HUDEP-2 (cell line): ENCODE results near the gene NTHL1.
A peak's percentile ranks its signal among the peaks of the same experiment; 100 is the strongest.
"Not testable (repeated sequence)": the region's sequence is repeated elsewhere in the genome, so short reads cannot be mapped to it uniquely, and the experiment has no call there.

Experiments
- DNase-seq, 76 experiments: peaks; one replicate each; lab custom pipeline; 2025; ENCODE audit not compliant: unreplicated experiment in 76 of 76; lab: John Stamatoyannopoulos, UW

NTHL1 gene

DNA sequence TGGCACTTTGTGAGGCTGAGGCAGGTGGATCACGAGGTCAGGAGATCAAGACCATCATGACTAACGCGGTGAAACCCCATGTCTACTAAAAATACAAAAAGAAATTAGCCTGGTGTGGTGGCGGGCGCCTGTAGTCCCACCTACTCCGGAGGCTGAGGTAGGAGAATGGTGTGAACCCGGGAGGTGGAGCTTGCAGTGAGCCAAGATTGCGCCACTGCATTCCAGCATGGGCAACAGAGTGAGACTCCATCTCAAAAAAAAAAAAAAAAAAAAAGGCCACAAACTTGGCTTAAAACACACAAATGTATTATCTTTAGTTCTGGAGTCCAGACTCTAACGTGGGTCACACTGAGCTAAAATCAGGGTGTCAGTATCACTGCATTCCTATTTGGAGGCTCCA is 35.9 kb downstream of the NTHL1 start:
- DNase-seq: not testable (repeated sequence)

DNA sequence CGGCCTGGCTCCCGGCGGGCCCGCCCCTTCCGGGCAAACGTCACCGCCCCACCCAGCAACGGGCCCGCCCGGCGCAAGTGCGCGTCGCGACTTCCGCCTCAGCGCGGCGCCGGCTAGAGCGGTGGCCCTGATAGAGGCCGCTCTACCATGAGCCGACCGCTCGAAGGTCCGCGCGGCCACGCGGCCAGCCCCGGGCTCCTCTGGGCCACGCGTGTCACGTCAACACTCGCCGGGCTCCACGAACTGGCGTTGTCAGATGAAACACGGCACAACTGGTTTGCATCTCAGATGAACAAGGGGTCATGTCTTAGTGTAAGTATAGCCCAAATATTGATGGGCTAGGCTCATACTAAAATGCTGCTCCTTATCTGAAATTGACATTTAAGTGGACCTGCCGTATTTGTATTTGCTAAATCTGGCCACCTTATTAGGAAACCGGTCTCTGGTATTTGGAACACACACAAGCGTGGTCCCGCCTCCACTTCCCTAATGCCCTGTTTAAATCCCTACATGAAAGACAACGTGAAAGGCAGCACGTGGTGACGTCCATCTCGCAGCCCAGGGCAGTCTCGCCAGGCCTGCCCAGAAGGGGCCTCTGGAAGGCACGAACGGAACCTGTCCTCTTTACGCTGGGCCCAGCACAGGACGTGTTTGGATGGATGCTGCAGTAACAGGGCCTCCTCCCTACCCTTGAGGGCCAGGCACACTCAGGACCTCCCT is 37.7 kb downstream of the NTHL1 start, which contains the start of gene ZNF598:
Gene ZNF598 (minus strand): TSS at position 31 of the 720 bp plus-strand sequence.
- DNase-seq: peak in 65 of 76 experiments; percentile 19 to 79 (median 60)

DNA sequence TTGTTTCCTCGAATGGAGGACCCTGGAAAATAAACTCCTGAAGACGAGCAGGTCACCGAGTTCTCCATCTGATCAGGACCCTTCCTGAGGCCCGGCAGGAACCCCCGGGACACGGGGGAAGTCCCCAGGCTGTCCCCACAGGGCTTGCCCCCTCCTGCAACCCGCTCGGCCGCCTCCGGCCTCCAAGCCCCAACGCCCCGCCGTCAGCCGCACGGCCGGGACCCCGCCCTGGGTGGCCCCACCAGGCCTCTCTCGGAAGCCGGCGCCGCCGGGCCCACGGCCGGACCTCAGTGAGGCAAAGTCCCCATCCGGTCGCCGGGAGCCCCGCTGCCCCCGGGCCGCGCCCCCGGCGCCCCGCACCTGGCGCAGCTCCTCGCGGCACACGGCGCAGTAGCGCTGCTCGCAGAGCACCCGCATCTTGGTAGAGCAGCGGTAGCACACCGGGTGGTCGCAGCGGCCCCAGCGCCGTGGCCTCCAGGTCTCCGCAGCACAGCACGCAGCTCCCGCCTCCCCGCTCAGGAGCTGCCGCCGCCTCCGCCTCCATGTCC is 38.4 kb downstream of the NTHL1 start:
- DNase-seq: peak in 3 of 76 experiments; percentile 16 to 23 (median 18)

DNA sequence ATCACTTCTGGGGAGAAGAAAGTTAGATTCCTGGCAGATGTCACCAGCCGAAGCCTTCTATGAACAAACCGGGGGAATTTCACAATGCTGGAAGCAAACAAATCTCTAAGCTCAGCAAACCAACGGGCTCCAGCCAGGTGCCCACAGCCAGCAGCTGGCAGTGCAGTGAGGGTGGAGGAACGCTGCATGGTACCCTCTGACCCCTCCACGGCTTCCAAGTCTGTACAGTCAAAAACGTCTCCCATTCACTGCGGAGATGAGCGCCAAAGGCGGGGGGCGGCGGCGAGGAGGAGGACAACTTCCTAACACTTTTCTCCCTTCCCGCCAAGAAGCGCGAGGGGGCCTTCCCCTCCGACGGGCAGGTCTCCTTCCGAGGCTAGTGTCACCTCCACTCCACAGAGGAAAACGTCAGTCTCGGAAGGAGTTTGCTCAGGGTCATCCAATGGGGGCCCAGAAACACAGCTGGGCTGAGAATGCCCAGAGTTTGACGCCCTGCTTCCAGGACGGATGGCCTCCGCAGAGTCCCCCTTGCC is 38.9 kb downstream of the NTHL1 start:
- DNase-seq: peak in 4 of 76 experiments; percentile 12 to 28 (median 19)

DNA sequence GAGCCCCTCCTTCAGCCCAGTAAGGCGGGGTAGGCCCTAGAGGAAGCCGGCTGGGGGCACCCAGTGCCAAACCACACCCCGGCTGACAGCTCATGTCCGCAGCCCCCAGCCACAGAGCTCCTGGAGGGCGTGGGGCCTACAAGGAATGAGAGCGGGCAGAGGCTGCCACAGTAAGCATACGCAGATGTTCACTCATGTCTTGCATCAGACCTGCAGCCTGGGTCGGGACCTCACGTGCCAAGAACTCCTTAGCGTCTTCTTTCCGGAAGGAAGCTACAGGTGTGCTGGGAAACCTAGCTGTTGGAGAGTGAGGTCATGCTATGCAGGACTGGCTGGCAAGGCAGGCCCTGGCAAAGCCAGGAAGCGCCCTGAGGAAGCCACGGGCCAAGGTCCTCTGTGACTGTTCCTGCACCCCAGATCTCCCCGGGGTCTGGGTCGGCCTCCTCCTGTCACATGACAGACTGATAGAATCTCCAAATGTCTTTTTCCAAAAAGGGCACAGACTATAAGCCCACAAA is 39.6 kb downstream of the NTHL1 start:
- peak in 35 of 76 experiments; percentile 13 to 56 (median 36) for DNase-seq

DNA sequence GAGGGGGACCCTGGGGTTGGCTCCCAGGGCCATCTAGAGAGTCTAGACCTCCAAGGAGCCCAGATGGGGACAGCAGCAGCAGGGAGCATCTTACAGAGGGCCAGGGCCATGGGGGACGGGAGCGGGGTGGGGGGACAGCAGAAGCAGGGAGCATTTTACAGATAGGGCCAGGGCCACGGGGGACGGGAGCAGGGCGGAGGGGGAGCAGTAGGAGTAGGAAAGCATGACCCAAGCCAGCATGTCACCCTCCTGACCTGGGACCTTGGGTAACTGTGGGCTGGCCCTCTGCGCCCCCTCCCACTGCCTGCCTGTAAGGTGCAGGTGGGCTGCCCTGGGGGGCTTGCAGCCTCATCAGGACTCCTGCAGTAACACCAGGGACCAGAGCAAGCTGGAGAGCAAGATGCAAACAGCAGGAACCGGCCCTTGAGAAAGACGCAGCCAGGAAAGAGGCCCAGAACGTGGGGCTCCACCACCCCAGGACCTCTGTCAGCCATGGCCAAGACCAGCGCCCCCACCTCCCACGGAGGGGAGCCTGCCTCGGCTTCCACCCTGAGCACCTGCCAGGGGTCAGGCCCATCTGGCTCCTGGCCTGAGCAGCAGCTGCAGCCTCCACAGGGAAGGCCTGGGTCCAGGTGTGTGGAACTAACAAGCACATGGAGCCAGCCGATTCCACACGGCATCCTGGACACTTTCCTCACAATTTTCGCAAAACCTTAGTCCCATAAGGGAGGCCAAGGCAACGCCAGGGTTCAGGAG is 40.4 kb downstream of the NTHL1 start:
- DNase-seq: no peak

DNA sequence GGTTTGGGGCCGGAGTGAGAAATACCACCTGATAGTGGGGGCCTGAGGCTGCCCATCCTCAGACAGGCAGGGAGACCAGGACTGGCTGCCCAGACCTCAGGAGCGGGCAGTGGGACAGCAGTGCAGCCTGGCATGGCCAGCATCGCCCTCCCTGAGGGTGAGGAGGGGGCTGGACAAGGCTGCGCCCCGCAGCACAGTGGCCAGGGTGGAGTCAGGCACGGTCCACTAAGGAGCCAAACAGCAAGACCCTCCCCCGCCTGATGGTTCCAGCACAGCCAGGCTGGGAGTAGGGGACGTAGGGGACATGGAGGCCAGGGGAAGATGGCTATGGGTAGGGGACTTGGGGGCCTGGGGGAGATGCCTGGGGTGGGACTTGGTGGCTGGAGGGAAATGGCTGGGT is 41.3 kb downstream of the NTHL1 start:
- no peak for DNase-seq

DNA sequence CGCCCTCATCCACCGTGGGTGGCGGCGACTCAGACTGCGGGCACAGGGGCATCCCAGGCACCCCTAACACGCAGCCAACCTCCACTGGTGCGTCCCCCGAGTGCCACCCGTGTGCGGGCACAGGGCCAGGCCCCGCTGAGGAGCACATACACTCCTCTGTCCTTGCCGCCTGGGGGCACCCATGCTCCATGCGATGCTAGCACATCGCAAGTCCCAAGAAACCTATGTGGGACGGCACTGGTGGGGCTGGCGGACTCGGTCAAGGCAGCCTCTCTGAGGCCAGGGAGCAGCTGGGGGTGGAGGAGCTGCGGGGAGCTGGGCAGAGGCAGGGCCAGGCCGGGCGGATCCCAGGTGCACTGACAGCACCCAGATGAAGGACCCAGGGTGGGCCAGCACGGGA is 42.0 kb downstream of the NTHL1 start:
- DNase-seq: peak in 15 of 76 experiments; percentile 5 to 42 (median 22)

DNA sequence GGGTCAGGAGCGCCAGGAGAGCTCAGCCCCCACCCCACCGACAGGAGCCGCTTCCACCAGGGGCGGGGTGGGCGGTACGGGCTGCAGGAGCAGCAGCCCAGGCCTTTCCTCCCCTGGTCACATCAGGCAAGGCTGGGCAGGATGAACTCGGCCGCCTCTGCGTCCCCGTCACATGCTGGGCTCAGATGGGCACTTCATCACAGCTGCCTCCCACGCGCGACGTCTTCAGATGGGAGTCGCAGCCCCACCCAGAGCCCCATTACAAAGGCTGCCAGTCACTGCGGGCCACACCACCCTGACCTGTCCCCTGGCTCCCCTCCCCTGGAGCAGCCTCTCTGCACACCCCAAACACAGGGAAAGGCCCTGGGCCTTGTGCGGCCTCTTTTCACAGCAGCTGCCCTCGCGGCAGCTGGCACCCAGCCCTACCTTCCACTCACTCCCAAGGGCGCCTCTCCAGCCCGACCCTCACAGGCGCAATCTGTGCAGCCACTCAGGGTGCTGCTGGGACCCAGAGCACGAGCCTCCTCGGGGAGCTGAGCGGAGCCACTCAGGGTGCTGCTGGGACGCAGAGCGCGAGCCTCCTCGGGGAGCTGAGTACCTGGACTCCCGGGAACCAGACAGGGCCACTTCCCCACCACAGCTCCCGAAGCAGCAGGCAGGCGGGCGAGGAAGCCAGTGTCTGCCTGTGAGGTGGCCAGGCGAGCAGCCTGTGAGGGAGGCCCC is 42.7 kb downstream of the NTHL1 start:
- DNase-seq: peak in 6 of 76 experiments; percentile 10 to 52 (median 20)

DNA sequence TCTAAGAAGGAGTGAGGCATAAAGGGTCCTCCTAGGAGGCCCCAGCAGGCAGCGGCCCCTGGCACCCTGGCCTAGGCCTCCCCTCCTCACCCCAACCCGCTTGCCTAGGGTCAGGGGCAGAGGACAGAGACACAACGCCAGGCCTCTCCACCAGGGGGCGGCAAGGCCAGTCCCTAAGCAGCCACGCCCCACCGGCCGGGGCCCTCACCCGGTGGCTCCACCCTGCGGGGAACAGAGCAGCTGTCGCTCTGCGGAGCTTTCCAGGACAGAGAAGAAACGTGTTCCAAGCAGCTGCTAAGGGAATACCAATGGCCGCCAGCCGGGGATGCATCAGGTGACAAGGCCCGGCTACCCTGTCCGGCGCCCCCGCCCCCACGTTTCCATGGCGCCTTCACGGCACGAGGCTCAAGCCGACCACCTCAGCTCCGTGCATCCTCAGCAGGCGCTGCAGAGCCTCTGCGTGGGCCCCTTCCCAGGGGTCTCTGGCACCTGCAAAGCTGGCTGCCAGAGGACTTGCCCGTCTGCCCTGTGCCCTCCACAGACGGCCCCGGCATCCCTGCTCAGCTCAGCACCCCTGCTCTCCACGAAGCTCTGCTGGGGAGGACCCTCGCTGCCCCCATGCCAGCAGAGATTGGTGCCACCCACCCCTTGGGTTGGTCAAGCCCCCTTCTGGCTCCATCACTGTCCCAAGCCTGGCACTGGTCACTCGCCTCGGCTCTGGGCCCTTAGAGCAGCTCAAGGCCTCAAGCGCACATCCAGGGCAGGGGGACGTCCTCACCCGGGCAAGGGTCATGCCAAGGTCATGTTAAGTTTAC is 43.6 kb downstream of the NTHL1 start:
- DNase-seq: peak in 74 of 76 experiments; percentile 21 to 95 (median 85)

DNA sequence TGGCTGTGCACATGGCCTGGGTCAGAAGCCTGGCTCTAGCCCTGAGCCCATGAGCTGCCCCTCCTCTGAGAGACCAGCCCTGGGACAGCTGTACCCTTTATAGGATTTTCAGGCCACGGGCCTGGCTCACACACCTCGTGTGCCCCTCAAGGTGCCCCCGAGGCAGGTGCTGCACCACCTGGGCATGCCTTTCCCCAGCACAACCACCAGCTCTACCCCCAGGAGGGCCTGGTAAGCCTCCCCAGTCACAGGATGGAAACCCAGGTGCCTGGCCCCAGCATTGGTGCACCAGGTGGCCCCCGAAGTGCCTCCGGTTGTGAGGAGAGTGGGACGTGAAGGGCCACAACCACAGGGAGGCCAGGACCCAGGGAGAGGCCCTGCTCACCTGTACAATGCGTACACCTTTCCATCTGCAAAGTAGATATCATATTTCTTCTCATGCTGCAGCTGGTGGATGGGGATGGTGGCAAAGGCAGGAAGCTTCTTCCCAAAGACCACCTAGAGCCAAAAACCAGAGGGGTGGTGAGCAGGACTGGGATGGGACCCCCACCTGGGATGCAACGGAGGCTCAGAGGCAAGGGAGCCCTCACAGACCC is 44.3 kb downstream of the NTHL1 start:
- no peak for DNase-seq

DNA sequence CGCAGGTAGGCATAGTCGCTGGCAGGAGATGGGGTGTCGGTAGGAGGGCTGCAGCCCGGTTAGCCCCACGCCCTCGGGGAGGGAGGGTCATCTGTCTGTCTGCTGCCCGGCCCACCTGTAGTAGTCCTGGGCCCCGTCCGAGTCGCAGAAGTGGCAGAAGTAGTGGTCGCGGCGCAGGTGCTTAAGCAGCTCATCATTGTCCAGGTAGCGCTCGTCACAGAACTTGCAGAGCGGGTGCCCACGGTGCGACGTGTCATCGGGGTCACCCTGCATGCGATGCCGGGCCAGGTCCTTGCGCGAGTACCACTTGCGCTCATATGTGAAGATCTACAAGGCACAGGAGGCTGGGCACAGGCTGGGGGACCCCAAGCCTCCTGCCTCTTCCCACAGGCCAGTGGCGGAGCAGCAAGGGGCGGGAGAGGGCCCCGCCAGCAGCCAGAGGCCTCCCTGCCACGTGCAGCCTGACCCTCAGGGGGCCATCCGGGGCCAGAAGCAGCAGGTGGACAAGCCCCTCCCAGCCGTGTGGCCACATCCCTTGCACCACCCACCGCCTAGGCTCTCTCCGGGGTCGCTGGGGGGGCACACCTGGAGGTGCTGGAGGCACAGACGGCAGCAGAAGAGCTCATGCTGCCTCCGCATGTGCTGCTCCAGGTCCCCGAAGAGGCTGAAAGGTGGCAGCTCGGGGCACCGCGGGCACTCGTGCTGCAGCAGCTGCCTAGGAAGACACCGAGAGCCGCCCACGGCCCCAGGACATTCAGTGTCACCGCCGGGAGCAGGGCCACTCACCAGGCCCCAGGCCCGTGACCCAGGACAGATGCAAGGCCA is 45.0 kb downstream of the NTHL1 start:
- DNase-seq: no peak

DNA sequence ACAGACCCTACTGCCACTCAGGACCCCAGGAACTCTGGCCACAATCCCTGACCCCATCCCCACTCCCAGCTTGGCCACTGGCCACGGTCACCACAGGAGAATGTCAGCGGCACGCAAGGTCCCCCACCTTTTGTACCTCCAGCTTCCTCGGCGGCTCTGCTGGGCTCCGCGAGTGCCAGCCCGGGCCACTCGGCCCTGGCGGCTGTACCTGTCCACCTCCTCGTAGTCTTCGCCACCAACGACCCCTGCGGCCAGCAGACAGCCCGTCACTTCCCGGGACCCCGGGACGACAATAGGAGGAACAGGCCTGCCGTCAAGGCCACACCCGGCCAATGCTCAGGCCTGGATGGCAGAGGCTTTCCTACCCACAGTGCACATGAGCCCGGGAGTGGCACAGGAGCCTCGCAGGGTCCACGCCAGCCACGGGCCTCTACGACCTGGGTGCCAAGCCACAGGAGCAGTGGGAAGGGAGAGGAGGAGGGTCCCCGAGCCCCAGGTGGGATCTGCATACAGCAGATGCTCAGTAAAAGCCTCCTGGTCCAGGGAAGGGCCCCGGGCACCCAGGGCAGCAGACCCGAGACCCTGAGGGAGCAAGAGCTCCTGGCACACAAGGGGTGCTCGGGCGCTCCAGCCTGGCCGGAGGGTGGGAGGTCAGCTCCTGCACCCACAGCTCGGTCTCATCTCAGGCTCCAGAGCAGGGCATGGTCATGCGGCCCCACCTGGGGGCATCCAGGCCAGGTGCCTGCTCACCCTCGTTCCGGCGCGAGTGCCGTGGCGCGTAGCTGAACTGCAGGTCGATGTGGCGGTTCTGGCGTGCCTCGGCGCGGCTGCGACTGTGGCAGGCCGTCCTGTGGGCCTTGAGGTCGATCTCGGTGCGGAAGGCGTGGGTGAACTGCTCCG is 45.9 kb downstream of the NTHL1 start:
- no peak for DNase-seq

DNA sequence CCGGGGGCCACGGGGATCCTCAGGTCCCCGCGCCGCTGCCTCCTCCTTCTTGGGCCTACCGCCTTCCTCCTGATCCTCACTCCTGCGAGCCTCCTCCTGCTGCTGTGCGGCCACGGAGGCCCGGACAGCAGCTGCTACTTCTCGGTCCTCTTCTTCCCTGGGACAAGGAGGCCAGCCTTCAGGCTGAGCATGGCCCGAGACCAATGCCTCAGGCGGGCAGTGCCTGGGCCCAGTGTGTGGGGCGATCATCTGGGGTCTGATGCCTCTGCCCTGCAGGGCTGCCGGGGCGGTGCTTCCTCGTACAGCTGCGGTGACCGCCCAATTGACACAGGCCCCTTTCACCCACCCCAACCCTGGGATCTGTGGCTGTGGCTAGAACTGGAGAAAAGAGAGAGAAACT is 46.6 kb downstream of the NTHL1 start:
- DNase-seq: no peak

DNA sequence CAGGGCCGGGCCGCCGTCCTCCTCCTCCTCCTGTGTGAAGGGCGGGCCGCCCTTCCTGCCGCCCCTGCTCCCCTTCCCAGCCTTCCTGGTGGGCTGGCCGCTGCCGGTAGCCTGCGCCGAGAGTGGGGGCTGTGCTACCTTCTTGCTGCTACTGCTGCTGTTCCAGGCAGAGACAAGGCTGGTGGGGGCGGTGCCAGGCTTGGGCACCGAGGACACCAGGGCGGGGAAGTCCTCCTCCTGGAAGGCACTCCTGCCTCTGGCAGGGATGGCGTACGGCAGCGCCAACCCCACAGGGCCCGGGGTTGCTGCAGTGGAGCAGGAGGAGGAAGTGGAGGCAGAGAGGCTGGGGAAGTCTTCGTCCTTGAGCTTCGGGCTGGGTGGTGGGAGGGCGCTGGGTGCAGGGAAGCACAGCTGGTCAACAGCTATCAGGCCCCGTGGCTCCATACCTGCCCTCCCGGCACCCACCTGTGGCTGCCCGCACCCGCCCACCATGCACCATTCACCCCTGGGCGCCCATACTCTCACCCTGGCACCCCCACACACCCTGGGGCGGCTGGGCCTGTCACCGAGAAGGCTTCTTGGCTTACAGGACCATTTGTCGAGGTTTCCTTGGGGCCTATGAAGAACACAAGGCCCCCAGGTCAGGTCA is 47.6 kb downstream of the NTHL1 start:
- DNase-seq: no peak

DNA sequence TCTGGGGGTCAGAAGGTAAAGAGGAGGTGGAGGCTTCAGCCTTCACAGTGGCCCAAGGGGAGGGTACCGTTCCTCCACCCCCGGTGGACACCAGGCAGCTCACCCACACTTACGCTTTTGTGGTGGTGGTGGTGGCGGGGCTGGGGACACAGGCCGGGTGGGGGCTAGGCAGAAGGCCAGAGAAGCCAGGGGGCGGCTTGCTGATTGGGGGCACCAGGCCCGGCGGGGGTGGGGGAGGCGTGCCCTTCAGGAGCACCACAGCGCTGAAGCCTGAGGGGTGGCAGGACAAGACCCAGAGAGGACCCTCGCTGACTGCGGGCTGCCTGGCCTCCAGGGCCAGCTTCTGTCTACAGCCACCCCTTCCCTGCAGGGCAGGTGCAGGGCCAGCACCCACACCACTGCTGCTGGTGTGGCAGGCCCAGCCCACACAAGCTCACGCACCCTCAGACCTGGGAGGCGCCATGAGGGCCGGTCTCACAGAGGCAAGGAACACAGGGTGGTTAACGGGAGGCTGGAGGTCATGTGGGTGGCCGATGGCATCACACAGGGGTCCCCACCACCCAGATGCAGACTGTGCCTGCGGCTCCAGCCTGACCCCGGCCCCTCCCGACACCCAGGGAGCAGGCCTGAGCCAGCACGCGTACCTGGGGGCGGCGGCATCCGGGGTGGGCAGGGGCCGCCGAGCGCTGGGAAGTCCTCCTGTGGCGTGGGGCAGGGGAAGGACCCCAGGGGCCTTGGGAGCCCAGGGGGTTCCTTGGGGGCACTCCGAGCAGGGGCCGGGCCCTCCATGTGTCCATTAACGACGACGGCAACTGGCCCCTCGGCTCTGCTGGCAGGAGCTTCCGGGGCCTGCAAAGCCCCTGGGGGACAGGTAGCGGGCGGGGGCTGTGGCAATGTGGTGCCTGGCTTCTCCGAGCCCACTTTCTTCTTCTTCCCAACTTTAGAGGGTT is 48.5 kb downstream of the NTHL1 start:
- DNase-seq: no peak
